ENCODE results near the gene NOXO1. TPM values are rescaled to one million over a fixed set of nuclear protein-coding genes. Genes with fewer than 3 reads are reported as not detected.

The NOXO1 gene
- total RNA-seq, 1 experiment from 2014 or later = 1.7 TPM

DNA sequence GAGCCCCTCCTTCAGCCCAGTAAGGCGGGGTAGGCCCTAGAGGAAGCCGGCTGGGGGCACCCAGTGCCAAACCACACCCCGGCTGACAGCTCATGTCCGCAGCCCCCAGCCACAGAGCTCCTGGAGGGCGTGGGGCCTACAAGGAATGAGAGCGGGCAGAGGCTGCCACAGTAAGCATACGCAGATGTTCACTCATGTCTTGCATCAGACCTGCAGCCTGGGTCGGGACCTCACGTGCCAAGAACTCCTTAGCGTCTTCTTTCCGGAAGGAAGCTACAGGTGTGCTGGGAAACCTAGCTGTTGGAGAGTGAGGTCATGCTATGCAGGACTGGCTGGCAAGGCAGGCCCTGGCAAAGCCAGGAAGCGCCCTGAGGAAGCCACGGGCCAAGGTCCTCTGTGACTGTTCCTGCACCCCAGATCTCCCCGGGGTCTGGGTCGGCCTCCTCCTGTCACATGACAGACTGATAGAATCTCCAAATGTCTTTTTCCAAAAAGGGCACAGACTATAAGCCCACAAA lies 26.8 kb upstream of the NOXO1 start:
- Histone ChIP-seq H3K23ac (ENCODE audit: insufficient read length, low read depth, low read length) (no peak overlapping the region), H3K14ac (ENCODE audit: insufficient read depth, low read length) (no peak overlapping the region), H3K4me2 (ENCODE audit: insufficient read depth, insufficient read length, low read length) (peak overlapping the region; percentile 73), H3K4ac (ENCODE audit: low read depth, low read length) (no peak overlapping the region), H4K20me1 (ENCODE audit: control insufficient read depth, insufficient read depth, insufficient read length) (no peaks in the 10 kb centered on the region), H4K5ac (ENCODE audit: insufficient read length, low read depth, low read length) (no peak overlapping the region), H2BK20ac (ENCODE audit: low read depth, low read length, poor library complexity, severe bottlenecking) (no peak overlapping the region), H2BK120ac (ENCODE audit: low read depth, low read length, poor library complexity, severe bottlenecking) (no peak overlapping the region), H2BK15ac (ENCODE audit: low read depth, low read length) (no peak overlapping the region), H3K27ac (ENCODE audit: insufficient read length, low read depth, low read length) (no peak overlapping the region), H2BK12ac (ENCODE audit: insufficient read length, low read depth, low read length) (no peak overlapping the region), H3K79me2 (ENCODE audit: insufficient read depth, low read length) (peaks cover 26% of the 10 kb centered on the region; the same call in 1 of the 2 replicates), H3K9me3 (ENCODE audit: control insufficient read depth, low read depth, low read length) (no peaks in the 10 kb centered on the region), H2AK5ac (ENCODE audit: insufficient read length, low read length) (no peak overlapping the region), H2BK5ac (ENCODE audit: insufficient read length, low read length) (no peak overlapping the region), H3K56ac (ENCODE audit: insufficient read length, low read depth, low read length) (no peak overlapping the region), H3K79me1 (ENCODE audit: insufficient read depth, low read depth, low read length, poor library complexity, severe bottlenecking) (peaks cover 23% of the 10 kb centered on the region), H4K91ac (ENCODE audit: insufficient read length, low read depth, low read length) (no peak overlapping the region), H3K4me1 (ENCODE audit: insufficient read depth, low read length) (peaks cover 6% of the 10 kb centered on the region; the same call in 1 of the 2 replicates), H2AFZ (ENCODE audit: low read length) (no peak overlapping the region), H3T11ph (ENCODE audit: low read length) (no peak overlapping the region), H3K9ac (ENCODE audit: extremely low read depth, insufficient read length, low read length) (peak overlapping the region; percentile 77), H3K27me3 (ENCODE audit: insufficient read depth, low read length) (no peaks in the 10 kb centered on the region), H3K23me2 (ENCODE audit: insufficient read length, low read depth, low read length, poor library complexity, severe bottlenecking) (peaks cover 11% of the 10 kb centered on the region), H4K8ac (replicated peaks; ENCODE audit: insufficient read length, low read depth, low read length) (no peak overlapping the region), H3K18ac (ENCODE audit: insufficient read length, low read depth, low read length) (no peak overlapping the region)
- no peak overlapping the region; a peak in 1 of 7 replicates for H3K27ac Mint-ChIP-seq
- DNase-seq = no peak
- H3K27me3 Mint-ChIP-seq (ENCODE audit: low read depth) = no peaks in the 10 kb centered on the region; the same call in 1 of the 2 replicates
- TF ChIP-seq, protein P1, sequence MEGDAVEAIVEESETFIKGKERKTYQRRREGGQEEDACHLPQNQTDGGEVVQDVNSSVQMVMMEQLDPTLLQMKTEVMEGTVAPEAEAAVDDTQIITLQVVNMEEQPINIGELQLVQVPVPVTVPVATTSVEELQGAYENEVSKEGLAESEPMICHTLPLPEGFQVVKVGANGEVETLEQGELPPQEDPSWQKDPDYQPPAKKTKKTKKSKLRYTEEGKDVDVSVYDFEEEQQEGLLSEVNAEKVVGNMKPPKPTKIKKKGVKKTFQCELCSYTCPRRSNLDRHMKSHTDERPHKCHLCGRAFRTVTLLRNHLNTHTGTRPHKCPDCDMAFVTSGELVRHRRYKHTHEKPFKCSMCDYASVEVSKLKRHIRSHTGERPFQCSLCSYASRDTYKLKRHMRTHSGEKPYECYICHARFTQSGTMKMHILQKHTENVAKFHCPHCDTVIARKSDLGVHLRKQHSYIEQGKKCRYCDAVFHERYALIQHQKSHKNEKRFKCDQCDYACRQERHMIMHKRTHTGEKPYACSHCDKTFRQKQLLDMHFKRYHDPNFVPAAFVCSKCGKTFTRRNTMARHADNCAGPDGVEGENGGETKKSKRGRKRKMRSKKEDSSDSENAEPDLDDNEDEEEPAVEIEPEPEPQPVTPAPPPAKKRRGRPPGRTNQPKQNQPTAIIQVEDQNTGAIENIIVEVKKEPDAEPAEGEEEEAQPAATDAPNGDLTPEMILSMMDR (conservative IDR thresholded peaks at IDR 0.05) = no peak
- peaks cover 22 to 36% of the 10 kb centered on the region in 2 experiments for H3K4me1 Mint-ChIP-seq
- WGBS (ENCODE audit: extremely low coverage, insufficient read length, low lambda C conversion rate) = no CpG with 5 or more reads among the region's 15 CpGs
- H3K4me3 Mint-ChIP-seq = peak overlapping the region; percentile 78 to 81
- no peaks in the 10 kb centered on the region; a peak in 1 of 5 replicates for H3K9me3 Mint-ChIP-seq
- H3K36me3 Mint-ChIP-seq (ENCODE audit: insufficient read depth in 1 of 3, low read depth in 3 of 3) = peaks cover 5 to 16% (median 12%) of the 10 kb centered on the region in 3 experiments

Measured in H9 (cell line).